HEK293 (cell line): ENCODE results near the gene SUGP2.

Experiments used
- CTCF ChIA-PET: fragments of 350-600 bp; formaldehyde crosslinking; extraction: SDS; loops from one replicate; lab custom pipeline; 2021; ENCODE audit warnings: antibody characterized with exemption; lab: Yijun Ruan, JAX
- POLR2A ChIA-PET: fragments of 300-600 bp; formaldehyde crosslinking; extraction: SDS; loops from one replicate; lab custom pipeline; 2020; ENCODE audit warnings: antibody characterized with exemption, inconsistent platforms; lab: Yijun Ruan, JAX
- H3K27ac ChIP-seq: fragments of 200-500 bp; sonication (Bioruptor generic); 2 replicates; pipeline ENCODE4 v1.5.1; 2014; ENCODE audit warnings: low read depth, low read length, control low read depth, inconsistent platforms; ENCODE audit errors: extremely low read depth
- H3K36me3 ChIP-seq, 2 experiments: fragments of 200-500 bp in 1 of 2; sonication (Bioruptor generic) in 1 of 2; 1 replicate in 1 of 2; 2 replicates in 1 of 2; pipeline ENCODE4 v1.5.1; 2014 to 2017; ENCODE audit warnings: inconsistent platforms in 2 of 2, low read length in 2 of 2; ENCODE audit not compliant: control insufficient read depth in 2 of 2, insufficient read depth in 1 of 2
- H3K4me1 ChIP-seq: fragments of 200-500 bp; sonication (Bioruptor generic); 2 replicates; pipeline ENCODE4 v1.5.1; 2014; ENCODE audit warnings: mild to moderate bottlenecking, low read length, inconsistent platforms; ENCODE audit not compliant: control insufficient read depth, insufficient read depth
- H3K4me3 ChIP-seq: 2 replicates; pipeline ENCODE4 v1.5.1; 2011; ENCODE audit warnings: low read depth, mild to moderate bottlenecking, control low read depth, low read length, moderate library complexity
- H3K9me3 ChIP-seq: fragments of 200-500 bp; sonication (Bioruptor generic); 2 replicates; pipeline ENCODE4 v1.5.1; 2014; ENCODE audit warnings: low read depth, low read length, inconsistent platforms; ENCODE audit not compliant: control insufficient read depth, insufficient read depth
- HOXC10 ChIP-seq: sonication (generic); formaldehyde crosslinking; IDR thresholded peaks from 2 replicates; pipeline ENCODE4 v1.8.1; 2023; ENCODE audit warnings: mild to moderate bottlenecking, missing genetic modification reagents
- OSR2 ChIP-seq: fragments of 450-650 bp; formaldehyde crosslinking; IDR thresholded peaks from 2 replicates; pipeline ENCODE4 v1.5.1; 2016; ENCODE audit warnings: missing biosample characterization, missing genetic modification characterization
- SALL2 ChIP-seq: fragments of 450-650 bp; formaldehyde crosslinking; IDR thresholded peaks from 2 replicates; pipeline ENCODE4 v1.5.0; 2017; ENCODE audit warnings: missing biosample characterization, mild to moderate bottlenecking, missing genetic modification characterization, borderline replicate concordance
- SP3 ChIP-seq: fragments of 450-650 bp; formaldehyde crosslinking; IDR thresholded peaks from 2 replicates; pipeline ENCODE4 v1.5.1; 2016; ENCODE audit warnings: missing biosample characterization, missing genetic modification characterization
- WT1 ChIP-seq: fragments of 450-650 bp; formaldehyde crosslinking; IDR thresholded peaks from 2 replicates; pipeline ENCODE4 v1.5.1; 2016; ENCODE audit warnings: missing biosample characterization, missing genetic modification characterization
- YY2 ChIP-seq: fragments of 450-650 bp; formaldehyde crosslinking; IDR thresholded peaks from 2 replicates; pipeline ENCODE4 v1.5.1; 2016; ENCODE audit warnings: missing biosample characterization, missing genetic modification characterization
- ZFP3 ChIP-seq: fragments of 450-650 bp; formaldehyde crosslinking; IDR thresholded peaks from 2 replicates; pipeline ENCODE4 v1.5.1; 2016; ENCODE audit warnings: low read depth, missing biosample characterization, missing genetic modification characterization
- ZNF140 ChIP-seq: fragments of 450-650 bp; formaldehyde crosslinking; IDR thresholded peaks from 2 replicates; pipeline ENCODE4 v1.5.1; 2016; ENCODE audit warnings: missing biosample characterization, missing genetic modification characterization
- ZNF174 ChIP-seq: fragments of 450-650 bp; formaldehyde crosslinking; IDR thresholded peaks from 2 replicates; pipeline ENCODE4 v1.5.0; 2017; ENCODE audit warnings: missing biosample characterization, mild to moderate bottlenecking, missing genetic modification characterization
- ZNF2 ChIP-seq: fragments of 450-650 bp; formaldehyde crosslinking; IDR thresholded peaks from 2 replicates; pipeline ENCODE4 v1.5.1; 2016; ENCODE audit warnings: missing biosample characterization, missing genetic modification characterization
- ZNF239 ChIP-seq: fragments of 450-650 bp; formaldehyde crosslinking; IDR thresholded peaks from 2 replicates; pipeline ENCODE4 v1.5.1; 2016; ENCODE audit warnings: missing biosample characterization, missing genetic modification characterization
- ZNF302 ChIP-seq: fragments of 450-650 bp; formaldehyde crosslinking; IDR thresholded peaks from 2 replicates; pipeline ENCODE4 v1.5.1; 2016; ENCODE audit warnings: missing biosample characterization, missing genetic modification characterization, low read depth
- ZNF37A ChIP-seq: fragments of 450-650 bp; IDR thresholded peaks from 2 replicates; pipeline ENCODE4 v1.5.1; 2018; ENCODE audit warnings: missing biosample characterization, missing genetic modification characterization
- ZNF404 ChIP-seq: fragments of 450-650 bp; formaldehyde crosslinking; IDR thresholded peaks from 2 replicates; pipeline ENCODE4 v1.5.1; 2017; ENCODE audit warnings: missing biosample characterization, missing genetic modification characterization
- ZNF555 ChIP-seq: fragments of 450-650 bp; formaldehyde crosslinking; conservative IDR thresholded peaks from 2 replicates; pipeline ENCODE4 v1.5.1; 2017; ENCODE audit warnings: missing biosample characterization, mild to moderate bottlenecking, missing genetic modification characterization, inconsistent platforms
- ZNF571 ChIP-seq: fragments of 450-650 bp; formaldehyde crosslinking; IDR thresholded peaks from 2 replicates; pipeline ENCODE4 v1.5.0; 2017; ENCODE audit warnings: missing biosample characterization, missing genetic modification characterization
- ZNF654 ChIP-seq: fragments of 450-650 bp; formaldehyde crosslinking; IDR thresholded peaks from 2 replicates; pipeline ENCODE4 v1.5.1; 2016; ENCODE audit warnings: low read depth, missing biosample characterization, missing genetic modification characterization
- ZNF658 ChIP-seq: fragments of 450-650 bp; formaldehyde crosslinking; IDR thresholded peaks from 2 replicates; pipeline ENCODE4; 2016; ENCODE audit warnings: missing biosample characterization, missing genetic modification characterization
- ZNF664 ChIP-seq: fragments of 450-650 bp; formaldehyde crosslinking; IDR thresholded peaks from 2 replicates; pipeline ENCODE4 v1.5.1; 2016; ENCODE audit warnings: missing biosample characterization, missing genetic modification characterization
- ZNF670 ChIP-seq: fragments of 450-650 bp; formaldehyde crosslinking; IDR thresholded peaks from 2 replicates; pipeline ENCODE4 v1.5.1; 2016; ENCODE audit warnings: missing biosample characterization, missing genetic modification characterization, low read depth
- ZNF701 ChIP-seq: fragments of 450-650 bp; formaldehyde crosslinking; IDR thresholded peaks from 2 replicates; pipeline ENCODE4 v1.5.1; 2016; ENCODE audit warnings: missing biosample characterization, missing genetic modification characterization
- ZSCAN18 ChIP-seq: fragments of 450-650 bp; formaldehyde crosslinking; IDR thresholded peaks from 2 replicates; pipeline ENCODE4 v1.5.1; 2016; ENCODE audit warnings: missing biosample characterization, missing genetic modification characterization
- TF ChIP-seq, protein P1 (sequence below): fragments of 450-650 bp; formaldehyde crosslinking; IDR thresholded peaks from 2 replicates; pipeline ENCODE4 v1.5.1; 2016; ENCODE audit warnings: missing biosample characterization, missing genetic modification characterization
- TF ChIP-seq, protein P2 (sequence below): fragments of 450-650 bp; formaldehyde crosslinking; IDR thresholded peaks from 2 replicates; pipeline ENCODE4 v1.5.1; 2016; ENCODE audit warnings: missing biosample characterization, missing genetic modification characterization
- TF ChIP-seq, protein P3 (sequence below): fragments of 450-650 bp; formaldehyde crosslinking; IDR thresholded peaks from 2 replicates; pipeline ENCODE4; 2016; ENCODE audit warnings: missing biosample characterization, missing genetic modification characterization
- TF ChIP-seq, protein P4 (sequence below): fragments of 450-650 bp; formaldehyde crosslinking; IDR thresholded peaks from 2 replicates; pipeline ENCODE4 v1.5.1; 2016; ENCODE audit warnings: missing biosample characterization, missing genetic modification characterization
- TF ChIP-seq, protein P5 (sequence below): fragments of 450-650 bp; formaldehyde crosslinking; IDR thresholded peaks from 2 replicates; pipeline ENCODE4 v1.5.1; 2016; ENCODE audit warnings: missing biosample characterization, missing genetic modification characterization
- TF ChIP-seq, protein P6 (sequence below): fragments of 450-650 bp; formaldehyde crosslinking; IDR thresholded peaks from 2 replicates; pipeline ENCODE4 v1.5.1; 2017; ENCODE audit warnings: missing biosample characterization, mild to moderate bottlenecking, missing genetic modification characterization, moderate library complexity

The SUGP2 gene

GRCh38 chr19:19074196-19074882, 41.0 kb upstream of the SUGP2 start:
- Histone ChIP-seq H3K36me3 (no peaks in the 10 kb centered on the region), H3K4me1 (peaks cover 5% of the 10 kb centered on the region; the same call in 1 of the 2 replicates), H3K27ac (peak overlapping the region; percentile 34; the same call in 1 of the 2 replicates), H3K9me3 (no peaks in the 10 kb centered on the region), H3K4me3 (no peak overlapping the region)
- POLR2A ChIA-PET, result interaction anchor here (1.6 kb wide), 1 partner anchor 13 kb away, joined by 3 read pairs; no protein-coding TSS in a partner anchor
- CTCF ChIA-PET, result interaction anchor here (0.7 to 1.0 kb wide), 4 partner anchors 14 to 42 kb away, joined by 3 to 5 read pairs (median 4); no protein-coding TSS in a partner anchor
- no peak for TF ChIP-seq SALL2
- no peak for TF ChIP-seq ZNF664 (tag by site-specific recombination)
- no peak for TF ChIP-seq ZSCAN18
- no peak for TF ChIP-seq ZNF571 (tag by site-specific recombination)
- TF ChIP-seq ZNF404 (tag by site-specific recombination), result no peak
- TF ChIP-seq, protein P1, sequence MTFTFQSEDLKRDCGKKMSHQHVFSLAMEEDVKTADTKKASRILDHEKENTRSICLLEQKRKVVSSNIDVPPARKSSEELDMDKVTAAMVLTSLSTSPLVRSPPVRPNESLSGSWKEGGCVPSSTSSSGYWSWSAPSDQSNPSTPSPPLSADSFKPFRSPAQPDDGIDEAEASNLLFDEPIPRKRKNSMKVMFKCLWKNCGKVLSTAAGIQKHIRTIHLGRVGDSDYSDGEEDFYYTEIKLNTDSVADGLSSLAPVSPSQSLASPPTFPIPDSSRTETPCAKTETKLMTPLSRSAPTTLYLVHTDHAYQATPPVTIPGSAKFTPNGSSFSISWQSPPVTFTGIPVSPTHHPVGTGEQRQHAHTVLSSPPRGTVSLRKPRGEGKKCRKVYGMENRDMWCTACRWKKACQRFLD (tag by site-specific recombination), result no peak
- TF ChIP-seq, protein P2, sequence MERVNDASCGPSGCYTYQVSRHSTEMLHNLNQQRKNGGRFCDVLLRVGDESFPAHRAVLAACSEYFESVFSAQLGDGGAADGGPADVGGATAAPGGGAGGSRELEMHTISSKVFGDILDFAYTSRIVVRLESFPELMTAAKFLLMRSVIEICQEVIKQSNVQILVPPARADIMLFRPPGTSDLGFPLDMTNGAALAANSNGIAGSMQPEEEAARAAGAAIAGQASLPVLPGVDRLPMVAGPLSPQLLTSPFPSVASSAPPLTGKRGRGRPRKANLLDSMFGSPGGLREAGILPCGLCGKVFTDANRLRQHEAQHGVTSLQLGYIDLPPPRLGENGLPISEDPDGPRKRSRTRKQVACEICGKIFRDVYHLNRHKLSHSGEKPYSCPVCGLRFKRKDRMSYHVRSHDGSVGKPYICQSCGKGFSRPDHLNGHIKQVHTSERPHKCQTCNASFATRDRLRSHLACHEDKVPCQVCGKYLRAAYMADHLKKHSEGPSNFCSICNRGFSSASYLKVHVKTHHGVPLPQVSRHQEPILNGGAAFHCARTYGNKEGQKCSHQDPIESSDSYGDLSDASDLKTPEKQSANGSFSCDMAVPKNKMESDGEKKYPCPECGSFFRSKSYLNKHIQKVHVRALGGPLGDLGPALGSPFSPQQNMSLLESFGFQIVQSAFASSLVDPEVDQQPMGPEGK (tag by site-specific recombination), result no peak
- no peak for TF ChIP-seq ZNF302 (tag by site-specific recombination)
- TF ChIP-seq SP3, result no peak
- peak; percentile 66; the same call in 1 of the 2 replicates for TF ChIP-seq OSR2 (tag by site-specific recombination)
- no peak for TF ChIP-seq ZNF654 (tag by site-specific recombination)
- TF ChIP-seq YY2 (tag by site-specific recombination), result no peak
- TF ChIP-seq ZNF670, result no peak
- peak; percentile 64; the same call in 1 of the 2 replicates for TF ChIP-seq ZNF2 (tag by site-specific recombination)
- no peak for TF ChIP-seq ZNF239 (tag by site-specific recombination)
- TF ChIP-seq ZFP3 (tag by site-specific recombination), result peak; percentile 22; the same call in 1 of the 2 replicates
- no peak for TF ChIP-seq ZNF701 (tag by site-specific recombination)
- TF ChIP-seq, protein P3, sequence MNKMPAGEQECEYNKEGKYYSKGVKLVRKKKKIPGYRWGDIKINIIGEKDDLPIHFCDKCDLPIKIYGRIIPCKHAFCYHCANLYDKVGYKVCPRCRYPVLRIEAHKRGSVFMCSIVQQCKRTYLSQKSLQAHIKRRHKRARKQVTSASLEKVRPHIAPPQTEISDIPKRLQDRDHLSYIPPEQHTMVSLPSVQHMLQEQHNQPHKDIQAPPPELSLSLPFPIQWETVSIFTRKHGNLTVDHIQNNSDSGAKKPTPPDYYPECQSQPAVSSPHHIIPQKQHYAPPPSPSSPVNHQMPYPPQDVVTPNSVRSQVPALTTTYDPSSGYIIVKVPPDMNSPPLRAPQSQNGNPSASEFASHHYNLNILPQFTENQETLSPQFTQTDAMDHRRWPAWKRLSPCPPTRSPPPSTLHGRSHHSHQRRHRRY (tag by site-specific recombination), result no peak
- TF ChIP-seq ZNF658 (tag by site-specific recombination), result no peak
- TF ChIP-seq ZNF140 (tag by site-specific recombination), result no peak
- TF ChIP-seq ZNF555 (tag by site-specific recombination), result no peak
- TF ChIP-seq WT1 (tag by site-specific recombination), result no peak
- no peak for TF ChIP-seq ZNF174 (tag by site-specific recombination)
- TF ChIP-seq HOXC10 (CRISPR knock-in tag), result no peak
- TF ChIP-seq, protein P4, sequence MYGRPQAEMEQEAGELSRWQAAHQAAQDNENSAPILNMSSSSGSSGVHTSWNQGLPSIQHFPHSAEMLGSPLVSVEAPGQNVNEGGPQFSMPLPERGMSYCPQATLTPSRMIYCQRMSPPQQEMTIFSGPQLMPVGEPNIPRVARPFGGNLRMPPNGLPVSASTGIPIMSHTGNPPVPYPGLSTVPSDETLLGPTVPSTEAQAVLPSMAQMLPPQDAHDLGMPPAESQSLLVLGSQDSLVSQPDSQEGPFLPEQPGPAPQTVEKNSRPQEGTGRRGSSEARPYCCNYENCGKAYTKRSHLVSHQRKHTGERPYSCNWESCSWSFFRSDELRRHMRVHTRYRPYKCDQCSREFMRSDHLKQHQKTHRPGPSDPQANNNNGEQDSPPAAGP (tag by site-specific recombination), result no peak
- no peak for TF ChIP-seq ZNF37A (tag by site-specific recombination)
- TF ChIP-seq, protein P5, sequence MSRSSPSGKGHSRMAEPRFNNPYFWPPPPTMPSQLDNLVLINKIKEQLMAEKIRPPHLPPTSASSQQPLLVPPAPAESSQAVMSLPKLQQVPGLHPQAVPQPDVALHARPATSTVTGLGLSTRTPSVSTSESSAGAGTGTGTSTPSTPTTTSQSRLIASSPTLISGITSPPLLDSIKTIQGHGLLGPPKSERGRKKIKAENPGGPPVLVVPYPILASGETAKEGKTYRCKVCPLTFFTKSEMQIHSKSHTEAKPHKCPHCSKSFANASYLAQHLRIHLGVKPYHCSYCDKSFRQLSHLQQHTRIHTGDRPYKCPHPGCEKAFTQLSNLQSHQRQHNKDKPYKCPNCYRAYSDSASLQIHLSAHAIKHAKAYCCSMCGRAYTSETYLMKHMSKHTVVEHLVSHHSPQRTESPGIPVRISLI (tag by site-specific recombination), result no peak
- TF ChIP-seq, protein P6, sequence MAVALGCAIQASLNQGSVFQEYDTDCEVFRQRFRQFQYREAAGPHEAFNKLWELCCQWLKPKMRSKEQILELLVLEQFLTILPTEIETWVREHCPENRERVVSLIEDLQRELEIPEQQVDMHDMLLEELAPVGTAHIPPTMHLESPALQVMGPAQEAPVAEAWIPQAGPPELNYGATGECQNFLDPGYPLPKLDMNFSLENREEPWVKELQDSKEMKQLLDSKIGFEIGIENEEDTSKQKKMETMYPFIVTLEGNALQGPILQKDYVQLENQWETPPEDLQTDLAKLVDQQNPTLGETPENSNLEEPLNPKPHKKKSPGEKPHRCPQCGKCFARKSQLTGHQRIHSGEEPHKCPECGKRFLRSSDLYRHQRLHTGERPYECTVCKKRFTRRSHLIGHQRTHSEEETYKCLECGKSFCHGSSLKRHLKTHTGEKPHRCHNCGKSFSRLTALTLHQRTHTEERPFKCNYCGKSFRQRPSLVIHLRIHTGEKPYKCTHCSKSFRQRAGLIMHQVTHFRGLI (tag by site-specific recombination), result no peak
